ENCODE data around the gene DNAH11.

Gene DNAH11

DNA sequence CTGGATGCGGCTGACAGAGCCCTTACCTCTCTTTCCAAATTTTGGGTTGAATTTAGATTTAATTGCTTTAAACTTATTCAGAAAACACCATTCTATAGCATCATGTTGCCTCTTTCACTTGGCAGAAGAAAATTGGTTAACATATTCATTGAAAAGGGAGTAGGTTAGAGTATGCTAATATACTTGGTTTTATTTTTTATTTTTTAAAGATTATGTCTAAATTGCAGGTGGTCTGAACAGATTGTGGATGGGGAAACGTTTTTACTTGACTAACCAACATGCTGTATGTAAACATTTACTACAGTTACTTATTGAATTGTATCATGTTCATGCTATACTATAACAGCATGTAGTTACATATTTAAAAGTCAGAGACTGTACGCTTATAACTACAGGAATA, 65.6 kb downstream of the DNAH11 start:
- H3K4me3 ChIP-seq (replicated peaks; ENCODE audit: insufficient read depth, low read length), result no peak overlapping the region
- TF ChIP-seq, protein P1, sequence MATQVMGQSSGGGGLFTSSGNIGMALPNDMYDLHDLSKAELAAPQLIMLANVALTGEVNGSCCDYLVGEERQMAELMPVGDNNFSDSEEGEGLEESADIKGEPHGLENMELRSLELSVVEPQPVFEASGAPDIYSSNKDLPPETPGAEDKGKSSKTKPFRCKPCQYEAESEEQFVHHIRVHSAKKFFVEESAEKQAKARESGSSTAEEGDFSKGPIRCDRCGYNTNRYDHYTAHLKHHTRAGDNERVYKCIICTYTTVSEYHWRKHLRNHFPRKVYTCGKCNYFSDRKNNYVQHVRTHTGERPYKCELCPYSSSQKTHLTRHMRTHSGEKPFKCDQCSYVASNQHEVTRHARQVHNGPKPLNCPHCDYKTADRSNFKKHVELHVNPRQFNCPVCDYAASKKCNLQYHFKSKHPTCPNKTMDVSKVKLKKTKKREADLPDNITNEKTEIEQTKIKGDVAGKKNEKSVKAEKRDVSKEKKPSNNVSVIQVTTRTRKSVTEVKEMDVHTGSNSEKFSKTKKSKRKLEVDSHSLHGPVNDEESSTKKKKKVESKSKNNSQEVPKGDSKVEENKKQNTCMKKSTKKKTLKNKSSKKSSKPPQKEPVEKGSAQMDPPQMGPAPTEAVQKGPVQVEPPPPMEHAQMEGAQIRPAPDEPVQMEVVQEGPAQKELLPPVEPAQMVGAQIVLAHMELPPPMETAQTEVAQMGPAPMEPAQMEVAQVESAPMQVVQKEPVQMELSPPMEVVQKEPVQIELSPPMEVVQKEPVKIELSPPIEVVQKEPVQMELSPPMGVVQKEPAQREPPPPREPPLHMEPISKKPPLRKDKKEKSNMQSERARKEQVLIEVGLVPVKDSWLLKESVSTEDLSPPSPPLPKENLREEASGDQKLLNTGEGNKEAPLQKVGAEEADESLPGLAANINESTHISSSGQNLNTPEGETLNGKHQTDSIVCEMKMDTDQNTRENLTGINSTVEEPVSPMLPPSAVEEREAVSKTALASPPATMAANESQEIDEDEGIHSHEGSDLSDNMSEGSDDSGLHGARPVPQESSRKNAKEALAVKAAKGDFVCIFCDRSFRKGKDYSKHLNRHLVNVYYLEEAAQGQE (IDR thresholded peaks at IDR 0.05; ENCODE audit: insufficient replicate concordance, low read depth), result no peak
- TF ChIP-seq POLR2AphosphoS5 (IDR thresholded peaks at IDR 0.05; ENCODE audit: low read depth) (no peak), GABPA (IDR thresholded peaks at IDR 0.05; ENCODE audit: low read depth) (no peak), SPI1 (IDR thresholded peaks at IDR 0.05; ENCODE audit: borderline replicate concordance, low read depth) (no peak)
- TF ChIP-seq, protein P2, sequence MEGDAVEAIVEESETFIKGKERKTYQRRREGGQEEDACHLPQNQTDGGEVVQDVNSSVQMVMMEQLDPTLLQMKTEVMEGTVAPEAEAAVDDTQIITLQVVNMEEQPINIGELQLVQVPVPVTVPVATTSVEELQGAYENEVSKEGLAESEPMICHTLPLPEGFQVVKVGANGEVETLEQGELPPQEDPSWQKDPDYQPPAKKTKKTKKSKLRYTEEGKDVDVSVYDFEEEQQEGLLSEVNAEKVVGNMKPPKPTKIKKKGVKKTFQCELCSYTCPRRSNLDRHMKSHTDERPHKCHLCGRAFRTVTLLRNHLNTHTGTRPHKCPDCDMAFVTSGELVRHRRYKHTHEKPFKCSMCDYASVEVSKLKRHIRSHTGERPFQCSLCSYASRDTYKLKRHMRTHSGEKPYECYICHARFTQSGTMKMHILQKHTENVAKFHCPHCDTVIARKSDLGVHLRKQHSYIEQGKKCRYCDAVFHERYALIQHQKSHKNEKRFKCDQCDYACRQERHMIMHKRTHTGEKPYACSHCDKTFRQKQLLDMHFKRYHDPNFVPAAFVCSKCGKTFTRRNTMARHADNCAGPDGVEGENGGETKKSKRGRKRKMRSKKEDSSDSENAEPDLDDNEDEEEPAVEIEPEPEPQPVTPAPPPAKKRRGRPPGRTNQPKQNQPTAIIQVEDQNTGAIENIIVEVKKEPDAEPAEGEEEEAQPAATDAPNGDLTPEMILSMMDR (IDR thresholded peaks at IDR 0.05; ENCODE audit: insufficient read depth, low read length), result no peak
- H3K27me3 ChIP-seq (ENCODE audit: insufficient read depth, poor library complexity, severe bottlenecking), result no peaks in the 10 kb centered on the region
- H3K27ac ChIP-seq (replicated peaks), result no peak overlapping the region
- DNase-seq (ENCODE audit: low read depth in 1 of 2, low spot score in 1 of 2), result no peak

DNA sequence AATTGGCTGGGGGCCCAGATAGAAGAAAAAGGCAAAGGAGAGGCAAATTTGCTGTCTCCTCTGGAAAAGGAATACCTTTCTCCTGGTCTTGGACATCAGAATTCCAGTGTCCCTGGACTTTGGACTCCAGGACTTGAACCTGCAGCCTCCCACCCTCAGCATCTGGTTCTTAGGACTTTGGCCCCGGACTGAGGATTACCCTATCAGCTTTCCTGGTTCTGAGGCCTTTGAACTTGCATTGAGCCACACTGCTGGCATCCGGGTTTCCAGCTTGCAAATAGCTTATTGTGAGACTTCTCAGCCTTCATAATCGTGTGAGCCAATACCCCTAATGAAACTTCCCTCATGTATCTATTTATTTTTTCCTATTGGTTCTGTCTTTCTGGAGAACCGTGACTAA, 68.3 kb downstream of the DNAH11 start:
- no peak for DNase-seq (ENCODE audit: low read depth in 1 of 2, low spot score in 1 of 2)
- Histone ChIP-seq H3K27me3 (ENCODE audit: insufficient read depth, poor library complexity, severe bottlenecking) (no peaks in the 10 kb centered on the region), H3K27ac (replicated peaks) (no peak overlapping the region), H3K4me3 (replicated peaks; ENCODE audit: insufficient read depth, low read length) (no peak overlapping the region)
- TF ChIP-seq POLR2AphosphoS5 (IDR thresholded peaks at IDR 0.05; ENCODE audit: low read depth), result no peak

DNA sequence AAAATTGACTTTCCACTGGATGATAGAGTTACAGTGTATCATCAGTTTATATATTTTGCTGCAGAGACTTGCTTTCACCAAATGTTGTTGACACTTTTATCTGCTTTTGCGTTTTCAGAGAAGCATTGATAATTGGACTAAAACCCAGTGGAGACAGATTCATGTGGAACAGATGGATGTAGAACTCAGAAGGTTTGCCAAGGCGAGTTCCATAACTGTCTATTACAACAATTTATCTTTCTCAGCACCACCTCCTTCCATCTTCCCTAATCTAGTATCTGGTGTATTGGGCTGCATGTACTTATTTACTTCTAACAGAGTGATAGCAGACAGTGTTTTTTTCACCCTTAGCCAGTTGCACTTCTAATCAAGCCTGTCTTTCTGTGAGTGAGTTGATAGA, 73.3 kb downstream of the DNAH11 start:
- H3K4me3 ChIP-seq (replicated peaks; ENCODE audit: insufficient read depth, low read length), result no peak overlapping the region
- no peak for DNase-seq (ENCODE audit: low read depth in 1 of 2, low spot score in 1 of 2)
- no peak overlapping the region for H3K27ac ChIP-seq (replicated peaks)
- no peaks in the 10 kb centered on the region for H3K27me3 ChIP-seq (ENCODE audit: insufficient read depth, poor library complexity, severe bottlenecking)
- TF ChIP-seq GABPA (IDR thresholded peaks at IDR 0.05; ENCODE audit: low read depth) (no peak), SPI1 (IDR thresholded peaks at IDR 0.05; ENCODE audit: borderline replicate concordance, low read depth) (no peak), POLR2AphosphoS5 (IDR thresholded peaks at IDR 0.05; ENCODE audit: low read depth) (no peak)
- TF ChIP-seq, protein P2 (IDR thresholded peaks at IDR 0.05; ENCODE audit: insufficient read depth, low read length), result no peak
- TF ChIP-seq, protein P1 (IDR thresholded peaks at IDR 0.05; ENCODE audit: insufficient replicate concordance, low read depth), result no peak

DNA sequence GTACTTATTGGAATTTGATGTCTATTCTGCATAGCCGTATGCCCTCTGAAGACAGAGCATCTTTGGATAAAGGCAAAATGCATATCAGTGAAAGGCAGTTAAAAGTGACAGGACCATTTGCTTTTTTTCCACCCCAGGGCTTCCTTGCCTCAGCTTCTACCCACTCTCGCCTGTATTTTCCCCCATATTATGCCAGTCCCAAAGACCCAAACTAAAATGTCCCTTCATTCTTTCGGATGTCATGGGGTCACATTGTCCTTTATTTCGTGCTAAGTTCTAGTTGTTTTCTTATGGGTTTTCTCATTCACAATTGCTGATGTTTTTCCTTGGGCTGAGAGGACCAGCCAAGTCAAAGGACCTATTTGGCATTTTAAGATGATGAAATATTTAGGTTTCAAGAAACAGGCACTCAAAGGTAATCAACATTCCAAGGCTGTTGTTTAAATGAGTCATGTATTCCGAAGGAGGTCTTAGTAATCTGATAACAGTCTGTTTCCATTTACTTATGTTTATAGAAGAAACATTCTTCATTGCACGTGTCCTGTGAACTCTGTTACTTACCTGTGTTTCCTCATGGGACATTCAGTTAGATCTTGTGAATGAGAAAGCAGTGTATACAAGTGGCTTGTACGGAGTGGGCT, 74.1 kb downstream of the DNAH11 start:
- no peak overlapping the region for H3K4me3 ChIP-seq (replicated peaks; ENCODE audit: insufficient read depth, low read length)
- TF ChIP-seq, protein P1 (IDR thresholded peaks at IDR 0.05; ENCODE audit: insufficient replicate concordance, low read depth), result no peak
- TF ChIP-seq SPI1 (IDR thresholded peaks at IDR 0.05; ENCODE audit: borderline replicate concordance, low read depth) (no peak), GABPA (IDR thresholded peaks at IDR 0.05; ENCODE audit: low read depth) (no peak), POLR2AphosphoS5 (IDR thresholded peaks at IDR 0.05; ENCODE audit: low read depth) (no peak)
- TF ChIP-seq, protein P2 (IDR thresholded peaks at IDR 0.05; ENCODE audit: insufficient read depth, low read length), result no peak
- no peak overlapping the region for H3K27ac ChIP-seq (replicated peaks)
- no peak for DNase-seq (ENCODE audit: low read depth in 1 of 2, low spot score in 1 of 2)
- H3K27me3 ChIP-seq (ENCODE audit: insufficient read depth, poor library complexity, severe bottlenecking), result no peaks in the 10 kb centered on the region
